Fibroblast of gingiva (primary cell): ENCODE measurements around the gene POMT1.

ENCODE experiments used
- DNase-seq: peaks from one replicate; pipeline ENCODE4 v3.0.0-alpha.2; 2011; ENCODE audit warnings: low read depth

POMT1 gene

GRCh38 chr9:131554843-131555351, 52.2 kb downstream of the POMT1 start:
- DNase-seq: no peak

- no peak for DNase-seq
Measured at GRCh38 chr9:131555841-131556673, 53.3 kb downstream of the POMT1 start.

GRCh38 chr9:131557855-131558548, 55.3 kb downstream of the POMT1 start:
- no peak for DNase-seq

GRCh38 chr9:131559421-131560000, 56.8 kb downstream of the POMT1 start:
- no peak for DNase-seq

- DNase-seq: no peak
Measured at GRCh38 chr9:131562032-131562959, 59.6 kb downstream of the POMT1 start.

GRCh38 chr9:131565369-131565768, 62.7 kb downstream of the POMT1 start:
- no peak for DNase-seq

- no peak for DNase-seq
Measured at GRCh38 chr9:131566158-131566557, 63.4 kb downstream of the POMT1 start.

GRCh38 chr9:131567910-131568309, 65.2 kb downstream of the POMT1 start:
- no peak for DNase-seq
